ENCODE results near the gene PEPD. TPM values are rescaled to one million over a fixed set of nuclear protein-coding genes. Genes with fewer than 3 reads are reported as not detected.

The PEPD gene
- total and polyA plus RNA-seq, 4 donors = 37.3 to 211 (median 117) TPM

DNA sequence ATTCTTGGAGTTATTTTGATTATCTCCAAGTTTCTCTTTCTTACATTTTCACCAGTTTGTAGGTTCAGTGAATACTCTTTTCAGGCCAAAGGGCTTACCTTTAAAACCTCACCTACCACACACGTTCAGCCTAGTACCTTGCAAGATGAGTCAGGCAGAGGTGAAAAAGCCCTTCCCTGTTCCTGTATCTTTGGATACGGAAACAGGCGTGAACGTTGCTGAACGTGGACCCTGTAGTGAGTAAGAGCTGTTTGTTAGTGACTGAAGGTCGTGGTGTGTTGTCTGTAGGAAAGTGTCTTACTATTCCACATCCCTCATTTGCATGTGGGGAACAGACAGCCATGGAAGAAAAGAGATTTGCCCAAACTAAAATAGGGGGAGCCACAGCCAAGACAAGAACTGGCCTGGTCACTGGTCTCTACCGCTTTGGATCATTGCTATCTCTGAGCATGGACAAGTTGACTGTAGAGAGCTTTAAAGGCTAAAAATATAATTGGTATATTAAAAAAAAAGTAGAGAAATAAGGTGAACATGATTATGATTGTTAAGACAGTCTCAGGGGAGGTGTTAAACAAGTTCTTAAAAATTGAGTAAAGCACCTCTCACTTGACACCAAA lies 144.5 kb downstream of the PEPD start:
- 33% methylated on average over 7 of the region's 7 CpGs for WGBS
- TF ChIP-seq HNF4G (IDR thresholded peaks at IDR 0.05) (no peak), CTCF (IDR thresholded peaks at IDR 0.05; ENCODE audit: low read depth, low read length, missing input control) (no peak), HNF4A (conservative IDR thresholded peaks at IDR 0.05) (no peak), TAF1 (conservative IDR thresholded peaks at IDR 0.05) (no peak), EGR1 (IDR thresholded peaks at IDR 0.05; ENCODE audit: low read depth in 2 of 2) (no peak), YY1 (IDR thresholded peaks at IDR 0.05) (no peak), ATF3 (IDR thresholded peaks at IDR 0.05) (no peak), RXRA (IDR thresholded peaks at IDR 0.05) (no peak), ZBTB33 (IDR thresholded peaks at IDR 0.05) (no peak), RAD21 (IDR thresholded peaks at IDR 0.05) (no peak), MAX (IDR thresholded peaks at IDR 0.05) (no peak), FOXA1 (IDR thresholded peaks at IDR 0.05) (no peak), SP1 (IDR thresholded peaks at IDR 0.05) (no peak)
- TF ChIP-seq, protein P1, sequence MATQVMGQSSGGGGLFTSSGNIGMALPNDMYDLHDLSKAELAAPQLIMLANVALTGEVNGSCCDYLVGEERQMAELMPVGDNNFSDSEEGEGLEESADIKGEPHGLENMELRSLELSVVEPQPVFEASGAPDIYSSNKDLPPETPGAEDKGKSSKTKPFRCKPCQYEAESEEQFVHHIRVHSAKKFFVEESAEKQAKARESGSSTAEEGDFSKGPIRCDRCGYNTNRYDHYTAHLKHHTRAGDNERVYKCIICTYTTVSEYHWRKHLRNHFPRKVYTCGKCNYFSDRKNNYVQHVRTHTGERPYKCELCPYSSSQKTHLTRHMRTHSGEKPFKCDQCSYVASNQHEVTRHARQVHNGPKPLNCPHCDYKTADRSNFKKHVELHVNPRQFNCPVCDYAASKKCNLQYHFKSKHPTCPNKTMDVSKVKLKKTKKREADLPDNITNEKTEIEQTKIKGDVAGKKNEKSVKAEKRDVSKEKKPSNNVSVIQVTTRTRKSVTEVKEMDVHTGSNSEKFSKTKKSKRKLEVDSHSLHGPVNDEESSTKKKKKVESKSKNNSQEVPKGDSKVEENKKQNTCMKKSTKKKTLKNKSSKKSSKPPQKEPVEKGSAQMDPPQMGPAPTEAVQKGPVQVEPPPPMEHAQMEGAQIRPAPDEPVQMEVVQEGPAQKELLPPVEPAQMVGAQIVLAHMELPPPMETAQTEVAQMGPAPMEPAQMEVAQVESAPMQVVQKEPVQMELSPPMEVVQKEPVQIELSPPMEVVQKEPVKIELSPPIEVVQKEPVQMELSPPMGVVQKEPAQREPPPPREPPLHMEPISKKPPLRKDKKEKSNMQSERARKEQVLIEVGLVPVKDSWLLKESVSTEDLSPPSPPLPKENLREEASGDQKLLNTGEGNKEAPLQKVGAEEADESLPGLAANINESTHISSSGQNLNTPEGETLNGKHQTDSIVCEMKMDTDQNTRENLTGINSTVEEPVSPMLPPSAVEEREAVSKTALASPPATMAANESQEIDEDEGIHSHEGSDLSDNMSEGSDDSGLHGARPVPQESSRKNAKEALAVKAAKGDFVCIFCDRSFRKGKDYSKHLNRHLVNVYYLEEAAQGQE (IDR thresholded peaks at IDR 0.05) = no peak

DNA sequence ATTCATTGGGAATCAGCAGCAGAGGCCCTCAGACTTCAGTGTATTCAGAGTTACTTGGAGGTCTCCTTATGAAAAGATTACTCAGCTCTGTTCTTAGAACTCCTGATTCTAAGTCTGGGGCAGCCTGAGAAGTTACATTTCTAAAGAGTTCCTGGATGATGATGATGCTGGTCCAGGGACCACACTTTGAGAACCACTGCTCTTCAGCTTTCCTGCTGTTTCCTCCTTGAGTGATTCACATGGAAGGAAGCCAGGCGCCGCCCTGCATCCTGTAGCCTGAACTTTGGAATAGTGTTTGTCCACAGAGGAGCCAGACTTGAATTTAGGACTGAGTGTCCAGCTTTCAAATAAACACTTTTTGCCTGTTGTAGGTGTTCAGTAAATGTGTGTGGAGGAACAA lies 145.2 kb downstream of the PEPD start:
- Histone ChIP-seq H3K9ac (ENCODE audit: low read depth in 1 of 2, low read length in 2 of 2) (peak overlapping the region in 1 of 2 donors; percentile 61), H3K27me3 (ENCODE audit: control insufficient read depth in 4 of 4, insufficient read depth in 4 of 4, low read length in 3 of 4) (no peaks in the 10 kb centered on the region), H3K4me3 (ENCODE audit: low read depth in 1 of 3, low read length in 3 of 3) (no peak overlapping the region), H3K4me1 (ENCODE audit: control insufficient read depth in 4 of 4, insufficient read depth in 4 of 4, low read length in 3 of 4) (peaks cover 8 to 68% (median 46%) of the 10 kb centered on the region in 4 donors), H3K27ac (ENCODE audit: low read depth in 1 of 2, low read length in 2 of 2) (peak overlapping the region; percentile 92 to 96), H3K9me3 (ENCODE audit: control insufficient read depth in 4 of 4, low read length in 3 of 4) (no peaks in the 10 kb centered on the region), H3K36me3 (ENCODE audit: control insufficient read depth in 4 of 4, insufficient read depth in 3 of 4, low read depth in 1 of 4, low read length in 3 of 4) (peaks cover 0 to 1% (median 0%) of the 10 kb centered on the region in 4 donors)
- DNase-seq (ENCODE audit: low spot score) = no peak
- WGBS = 27% methylated on average over 2 of the region's 2 CpGs
- TF ChIP-seq ATF3 (IDR thresholded peaks at IDR 0.05) (no peak), HNF4G (IDR thresholded peaks at IDR 0.05) (peak; percentile 71), TAF1 (conservative IDR thresholded peaks at IDR 0.05) (no peak), JUND (IDR thresholded peaks at IDR 0.05) (peak; percentile 70 to 76), HNF4A (conservative IDR thresholded peaks at IDR 0.05) (peak; percentile 87 to 90), RXRA (IDR thresholded peaks at IDR 0.05) (peak; percentile 52 to 68), CTCF (IDR thresholded peaks at IDR 0.05; ENCODE audit: low read depth, low read length, missing input control) (no peak), FOXA1 (IDR thresholded peaks at IDR 0.05) (peak; percentile 17), NR2F2 (IDR thresholded peaks at IDR 0.05) (no peak), GABPA (IDR thresholded peaks at IDR 0.05 in 1 of 2, conservative IDR thresholded peaks at IDR 0.05 in 1 of 2) (peak in 1 of 2 donors; percentile 30), ZBTB33 (IDR thresholded peaks at IDR 0.05) (peak; percentile 52), RAD21 (IDR thresholded peaks at IDR 0.05) (peak; percentile 41 to 61), MAX (IDR thresholded peaks at IDR 0.05) (no peak)

More for the DNA sequence above, 144.5 kb downstream of the PEPD start:
- Histone ChIP-seq H3K36me3 (ENCODE audit: control insufficient read depth in 4 of 4, insufficient read depth in 3 of 4, low read depth in 1 of 4, low read length in 3 of 4) (peaks cover 0 to 1% (median 0%) of the 10 kb centered on the region in 4 donors), H3K4me1 (ENCODE audit: control insufficient read depth in 4 of 4, insufficient read depth in 4 of 4, low read length in 3 of 4) (peaks cover 8 to 74% (median 52%) of the 10 kb centered on the region in 4 donors), H3K9ac (ENCODE audit: low read depth in 1 of 2, low read length in 2 of 2) (peak overlapping the region in 1 of 2 donors; percentile 61), H3K4me3 (ENCODE audit: low read depth in 1 of 3, low read length in 3 of 3) (no peak overlapping the region), H3K9me3 (ENCODE audit: control insufficient read depth in 4 of 4, low read length in 3 of 4) (no peaks in the 10 kb centered on the region), H3K27me3 (ENCODE audit: control insufficient read depth in 4 of 4, insufficient read depth in 4 of 4, low read length in 3 of 4) (no peaks in the 10 kb centered on the region), H3K27ac (ENCODE audit: low read depth in 1 of 2, low read length in 2 of 2) (peak overlapping the region; percentile 92 to 96)
- no peak for DNase-seq (ENCODE audit: low spot score)

Data from liver (tissue), 9 donors.